HTERT RPE-1 (cell line): ENCODE data around the gene OTOGL.

ENCODE experiments used
- in situ Hi-C: fragments of 300-500 bp; cut with MboI; formaldehyde crosslinking; loops from 4 replicates; pipeline ENCODE4 v1.14.3; 2020; ENCODE audit warnings: low sequenced_read_pairs

The OTOGL gene

GRCh38 chr12:80325167-80325959 is 226.0 kb downstream of the OTOGL start:
- in situ Hi-C loops, result no loop called here

GRCh38 chr12:80332827-80333226 is 233.5 kb downstream of the OTOGL start:
- in situ Hi-C loops, result no loop called here

DNA sequence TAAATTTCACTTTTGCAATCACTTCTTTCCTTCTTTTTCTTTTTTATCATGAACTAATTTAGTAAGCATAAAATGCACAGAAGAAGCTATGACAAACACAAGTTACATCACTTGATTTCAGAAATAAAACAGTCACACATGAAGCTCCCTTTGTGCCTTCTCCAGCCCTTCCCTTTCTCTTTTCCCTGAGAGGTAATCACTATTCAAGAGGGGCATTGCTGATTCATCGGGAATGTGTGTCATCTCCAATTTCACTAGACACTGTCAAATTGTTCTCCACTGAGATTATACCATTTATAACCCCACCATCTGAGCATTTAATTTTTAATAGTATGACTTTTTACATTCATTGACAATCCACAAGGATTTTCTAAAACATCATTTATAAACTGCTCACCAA is 253.1 kb downstream of the OTOGL start:
- in situ Hi-C loops, result no loop called here

- in situ Hi-C loops, result no loop called here
Measured at GRCh38 chr12:80353254-80353653, 253.9 kb downstream of the OTOGL start.

GRCh38 chr12:80356097-80356496 is 256.8 kb downstream of the OTOGL start:
- in situ Hi-C loops, result no loop called here

- in situ Hi-C loops, result no loop called here
Measured at GRCh38 chr12:80359703-80360102, 260.4 kb downstream of the OTOGL start.

DNA sequence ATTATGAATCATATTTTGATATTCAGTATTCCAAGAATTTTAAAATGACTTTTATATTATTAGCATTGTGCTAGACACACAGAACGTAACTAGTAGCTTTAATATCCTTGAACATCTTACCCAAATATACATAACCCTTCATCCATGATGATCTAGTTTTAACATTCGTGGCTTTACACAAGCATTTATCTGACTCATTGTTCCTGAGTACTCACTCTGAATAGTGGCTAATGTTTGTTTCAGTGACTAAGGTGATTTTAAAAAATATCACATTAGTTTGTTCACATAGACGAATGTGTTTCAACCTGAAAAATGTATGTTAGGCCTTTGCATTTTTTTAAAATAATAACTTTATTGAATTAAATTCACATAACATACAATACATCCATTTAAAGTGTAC is 264.7 kb downstream of the OTOGL start:
- in situ Hi-C loops, result no loop called here

GRCh38 chr12:80373666-80374065 is 274.3 kb downstream of the OTOGL start:
- in situ Hi-C loops, result no loop called here

DNA sequence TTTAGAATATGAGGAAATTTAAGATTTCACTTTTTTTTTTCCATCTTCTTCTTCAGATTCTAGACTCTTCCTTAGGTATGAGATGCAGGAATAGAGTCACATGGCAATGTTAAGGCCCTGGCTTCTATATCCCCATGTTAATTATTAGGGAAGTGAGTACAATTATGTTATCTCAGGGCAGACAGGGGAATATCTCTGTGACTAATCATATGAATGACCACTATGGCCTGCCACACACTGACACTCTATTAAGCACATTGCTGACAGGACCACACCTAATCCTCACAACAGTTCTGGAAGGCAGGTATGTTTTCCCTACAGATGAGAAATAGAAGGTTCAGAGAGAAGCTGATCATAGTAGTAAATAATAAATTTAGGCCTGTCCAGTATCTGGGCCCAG is 275.3 kb downstream of the OTOGL start:
- in situ Hi-C loops, result no loop called here

- in situ Hi-C loops, result no loop called here
Measured at GRCh38 chr12:80377140-80377794, 277.9 kb downstream of the OTOGL start.

DNA sequence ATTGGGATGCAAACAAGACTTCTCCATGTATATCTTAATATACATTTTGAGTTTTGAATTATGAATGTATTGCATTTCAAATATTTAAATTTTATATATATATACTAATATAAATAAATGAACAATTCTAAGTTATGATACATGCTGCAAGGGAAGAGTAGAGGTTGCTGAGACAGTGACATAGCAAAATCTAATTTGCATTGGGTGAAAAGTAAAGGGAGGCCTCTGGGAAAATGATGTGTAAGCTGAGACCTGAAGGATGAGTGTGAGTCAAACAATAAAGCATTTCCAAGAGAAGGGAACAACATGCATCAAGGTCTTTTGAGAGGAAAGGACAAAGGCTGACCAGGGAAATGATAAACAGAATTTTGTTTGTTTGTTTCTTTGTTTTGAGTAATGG is 281.8 kb downstream of the OTOGL start:
- in situ Hi-C loops, result no loop called here

GRCh38 chr12:80382254-80382653 is 282.9 kb downstream of the OTOGL start:
- in situ Hi-C loops, result no loop called here

GRCh38 chr12:80400571-80400991 is 301.2 kb downstream of the OTOGL start:
- in situ Hi-C loops, result no loop called here

DNA sequence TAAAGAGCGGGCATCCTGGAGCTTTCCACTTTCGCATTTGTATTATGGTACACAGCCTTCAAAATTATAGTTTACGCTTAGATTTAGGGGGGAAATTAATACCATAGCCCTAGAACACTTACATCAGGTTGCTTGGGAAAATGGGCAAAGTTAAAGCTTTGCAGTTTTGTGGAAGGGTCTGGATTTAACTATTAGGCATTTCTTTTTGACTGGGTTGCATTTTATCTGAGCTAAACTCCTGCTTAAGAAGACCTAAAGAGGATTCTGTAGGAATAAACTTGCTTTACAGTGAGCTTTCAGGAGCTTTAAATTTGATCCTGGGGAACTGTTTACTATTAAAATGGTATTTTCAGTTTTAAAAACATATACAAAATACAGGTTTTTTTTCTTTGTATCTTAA is 301.9 kb downstream of the OTOGL start:
- in situ Hi-C loops, result no loop called here

DNA sequence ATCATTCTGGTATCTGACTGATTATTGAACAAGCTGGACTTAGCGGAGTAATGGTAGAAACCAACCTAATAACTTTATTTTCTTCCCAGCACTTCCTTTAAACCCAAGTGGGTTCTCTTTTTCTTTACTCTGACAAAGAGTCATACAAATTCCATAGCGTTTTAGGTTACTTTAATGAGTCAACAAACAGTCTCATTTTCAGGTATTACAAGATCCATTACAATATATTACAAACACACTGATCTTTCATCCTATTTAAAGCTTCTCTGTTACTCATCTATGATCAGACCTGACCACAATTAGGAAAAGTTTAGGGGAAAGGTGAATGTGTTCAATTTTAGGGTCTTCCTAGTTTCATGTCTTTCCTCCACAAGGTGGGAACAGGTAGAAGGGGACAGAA is 305.3 kb downstream of the OTOGL start:
- in situ Hi-C loops, result no loop called here

- in situ Hi-C loops, result no loop called here
Measured at GRCh38 chr12:80406253-80406652, 306.9 kb downstream of the OTOGL start.

DNA sequence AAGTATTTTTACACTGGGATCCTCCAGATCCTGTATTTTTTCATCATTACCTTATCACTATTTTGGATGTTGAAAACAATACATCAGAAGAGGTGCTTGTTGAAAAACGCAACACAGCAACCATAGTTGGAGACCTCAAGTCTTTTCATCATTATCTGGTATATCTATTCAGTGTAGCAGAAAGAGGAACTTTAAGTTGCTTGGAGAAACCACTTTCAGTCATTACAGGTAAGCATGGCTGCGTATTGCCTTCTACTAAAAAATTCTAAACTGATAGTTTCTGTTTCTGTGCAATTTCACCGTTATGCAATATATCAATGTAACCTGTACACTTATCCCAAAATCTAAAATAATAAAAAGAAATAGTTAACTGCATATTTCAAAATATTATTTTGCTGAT is 312.4 kb downstream of the OTOGL start:
- in situ Hi-C loops, result no loop called here

DNA sequence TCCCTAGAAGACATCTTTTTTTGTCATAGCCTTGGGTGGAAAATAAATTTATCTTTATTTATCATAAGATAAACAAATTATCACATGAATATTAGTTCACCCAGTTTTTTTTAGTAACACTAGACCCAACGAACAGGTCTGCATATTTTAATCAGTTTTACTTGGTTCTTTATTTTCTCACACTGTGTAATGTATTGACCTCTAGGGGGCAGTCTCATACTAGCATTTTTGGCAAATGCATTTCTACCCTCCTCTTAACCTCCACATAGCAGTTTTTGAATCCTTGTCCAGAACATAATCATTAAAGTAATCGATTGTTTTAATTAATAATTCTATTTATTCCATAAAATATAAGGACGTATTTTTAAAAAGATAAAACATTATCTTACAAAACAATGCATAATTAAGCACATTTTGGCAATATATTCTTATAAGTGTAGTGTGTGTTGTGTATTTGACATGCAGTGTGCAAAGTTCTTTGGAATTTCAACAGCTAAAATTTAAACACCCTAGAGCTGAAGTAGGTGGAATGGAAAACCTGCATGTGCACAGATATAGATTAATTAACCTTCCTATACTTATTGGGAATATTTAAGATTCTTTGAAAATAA is 313.1 kb downstream of the OTOGL start:
- in situ Hi-C loops, result no loop called here

DNA sequence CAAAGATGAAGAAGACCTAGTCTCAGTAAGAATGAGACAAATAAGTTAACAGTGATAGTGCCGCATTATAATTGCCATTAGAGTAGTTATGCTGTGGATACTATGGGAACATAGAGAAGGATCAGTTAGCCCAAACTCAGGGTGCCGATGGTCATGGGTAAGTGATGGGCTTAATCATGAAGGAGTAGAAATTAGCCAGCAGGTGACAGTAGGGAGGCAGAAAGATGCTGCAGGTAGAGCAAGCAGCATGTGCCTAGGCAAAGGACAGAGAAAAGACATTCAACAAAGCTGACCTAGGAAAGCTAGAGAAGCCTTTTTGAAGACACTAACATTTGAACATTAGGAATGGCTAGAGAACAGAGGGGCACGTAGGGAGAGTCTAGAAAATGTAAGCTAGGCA is 314.1 kb downstream of the OTOGL start:
- in situ Hi-C loops, result no loop called here

DNA sequence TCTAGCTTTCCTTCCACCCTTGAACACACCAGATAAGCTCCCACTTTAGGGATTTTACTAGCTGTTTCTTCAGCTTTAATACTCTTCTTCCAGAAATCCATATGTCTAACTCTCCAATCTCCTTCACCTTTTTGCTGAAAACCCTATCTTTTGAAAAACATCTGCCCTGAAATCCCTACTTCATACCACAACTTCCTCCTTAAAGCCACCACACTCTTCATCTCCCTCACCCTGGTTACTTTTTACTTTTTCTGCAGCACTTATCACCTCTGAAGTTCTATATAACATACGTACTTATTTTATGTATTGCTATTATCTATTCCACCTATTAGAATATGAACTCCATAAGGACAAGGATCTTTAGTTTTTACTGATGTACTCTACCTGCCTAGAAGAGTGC is 316.1 kb downstream of the OTOGL start:
- in situ Hi-C loops, result no loop called here

DNA sequence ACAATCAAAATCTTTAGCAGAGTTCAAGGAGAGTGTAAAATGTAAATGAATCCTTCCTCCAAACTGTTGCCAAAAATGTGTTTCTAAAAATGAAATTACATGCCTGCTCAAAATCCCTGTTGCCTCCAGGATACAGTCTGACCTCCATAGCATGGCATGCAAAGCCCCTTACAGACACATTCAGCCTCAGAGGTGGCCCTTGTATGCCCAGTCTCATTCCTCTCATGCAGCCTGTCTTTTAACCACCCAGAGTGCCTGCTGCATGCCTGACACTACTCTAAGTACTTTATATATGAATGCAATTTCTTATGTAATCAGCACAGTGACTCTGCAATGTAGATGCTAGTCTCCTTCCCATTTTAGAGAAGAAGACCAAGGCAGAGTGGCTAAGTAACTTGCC is 320.3 kb downstream of the OTOGL start:
- in situ Hi-C loops, result no loop called here

GRCh38 chr12:80420075-80420474 is 320.7 kb downstream of the OTOGL start:
- in situ Hi-C loops, result no loop called here
